A549 (cell line): Measurements from ENCODE around the gene PRR7.

Experiments used
- CBX8 ChIP-seq: fragments of 200-600 bp; sonication (generic); IDR thresholded peaks from 2 replicates; pipeline ENCODE4 v1.6.1; 2016
- CHD4 ChIP-seq: fragments of 200-600 bp; sonication (generic); IDR thresholded peaks from 2 replicates; pipeline ENCODE4 v1.6.1; 2016; ENCODE audit warnings: antibody characterized with exemption, mild to moderate bottlenecking, borderline replicate concordance
- CTCF ChIP-seq: fragments of >200 bp; sonication (Bioruptor Twin); formaldehyde crosslinking; IDR thresholded peaks from 3 replicates; pipeline ENCODE4 v1.5.1; 2016
- ESRRA ChIP-seq: fragments of 150-350 bp; IDR thresholded peaks from 2 replicates; pipeline ENCODE4 v1.6.1; 2014; ENCODE audit warnings: mild to moderate bottlenecking, low read length, borderline replicate concordance
- JUNB ChIP-seq: fragments of >200 bp; sonication (Bioruptor Twin); formaldehyde crosslinking; IDR thresholded peaks from 2 replicates; pipeline ENCODE4 v1.6.1; 2016
- MAX ChIP-seq: IDR thresholded peaks from 2 replicates; pipeline ENCODE4 v1.6.1; 2012
- NR3C1 ChIP-seq: fragments of >200 bp; sonication (Bioruptor Twin); formaldehyde crosslinking; IDR thresholded peaks from 3 replicates; pipeline ENCODE4 v1.6.1; 2017
- POLR2A ChIP-seq: IDR thresholded peaks from 2 replicates; pipeline ENCODE4 v1.6.1; 2012; ENCODE audit warnings: mild to moderate bottlenecking, low read length
- RAD21 ChIP-seq, 2 experiments: fragments of >200 bp in 1 of 2; sonication (Bioruptor Twin) in 1 of 2; formaldehyde crosslinking in 1 of 2; IDR thresholded peaks in 1 of 2; conservative IDR thresholded peaks in 1 of 2; 2 replicates in 1 of 2; 3 replicates in 1 of 2; pipeline ENCODE4 v1.6.1; 2012 to 2018; ENCODE audit warnings: inconsistent platforms in 1 of 2
- REST ChIP-seq: fragments of 200-600 bp; sonication (generic); IDR thresholded peaks from 2 replicates; pipeline ENCODE4 v1.6.1; 2016; ENCODE audit warnings: antibody characterized with exemption, mild to moderate bottlenecking, moderate library complexity
- RNF2 ChIP-seq: fragments of 200-600 bp; sonication (generic); IDR thresholded peaks from 2 replicates; pipeline ENCODE4 v1.6.1; 2016; ENCODE audit warnings: low read depth, mild to moderate bottlenecking, antibody characterized with exemption, moderate library complexity, borderline replicate concordance
- USF2 ChIP-seq: fragments of 450-650 bp; IDR thresholded peaks from 2 replicates; pipeline ENCODE4 v1.6.1; 2014; ENCODE audit warnings: antibody characterized with exemption

- no peak for TF ChIP-seq RAD21 (conservative IDR thresholded peaks at IDR 0.05 in 1 of 2, IDR thresholded peaks at IDR 0.05 in 1 of 2)
- TF ChIP-seq CTCF, result no peak
- TF ChIP-seq POLR2A, result no peak
- no peak for TF ChIP-seq CHD4
- no peak for TF ChIP-seq USF2
- no peak for TF ChIP-seq ESRRA
- no peak for TF ChIP-seq JUNB
- no peak for TF ChIP-seq REST
- TF ChIP-seq CBX8, result no peak
- no peak for TF ChIP-seq MAX
- TF ChIP-seq NR3C1, result no peak
- no peak for TF ChIP-seq RNF2
These were observed 42.6 kb downstream of the PRR7 start for GRCh38 chr5:177489119-177489716.
